ENCODE data around the gene MED22.
"Not testable (repeated sequence)": the region's sequence is repeated elsewhere in the genome, so short reads cannot be mapped to it uniquely, and the experiment has no call there.

The MED22 gene

DNA sequence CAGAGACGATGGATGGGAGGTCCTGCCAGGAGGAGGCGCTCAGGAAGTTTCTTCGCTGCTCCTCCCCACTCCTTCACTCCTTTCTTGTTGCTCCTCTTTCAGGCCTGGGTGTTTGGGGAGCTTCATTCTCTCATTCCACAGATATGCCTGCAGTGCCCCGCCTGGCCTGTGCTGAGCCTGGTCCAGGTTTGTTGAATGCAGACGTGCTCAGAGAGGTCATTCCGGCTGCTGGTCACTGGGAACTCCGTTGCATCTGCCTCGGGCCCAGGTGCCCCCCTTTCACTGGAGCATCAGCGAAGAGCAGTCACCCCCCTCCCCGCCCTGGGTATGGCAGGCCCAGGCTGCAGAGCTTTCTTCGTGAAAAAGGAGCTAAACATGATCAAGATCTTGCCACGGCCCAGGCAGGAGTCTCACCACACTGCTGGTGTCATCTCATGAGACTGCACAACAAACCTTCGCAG is 27.5 kb downstream of the MED22 start:
- Histone ChIP-seq H3K9me3 (no peaks in the 10 kb centered on the region; the same call in 1 of the 2 replicates), H3K4me3 (ENCODE audit: low read depth, low read length) (no peak overlapping the region), H3K36me3 (no peaks in the 10 kb centered on the region), H3K4me1 (no peaks in the 10 kb centered on the region), H3K27me3 (no peaks in the 10 kb centered on the region)
- DNase-seq: no peak
- TF ChIP-seq, protein P1, sequence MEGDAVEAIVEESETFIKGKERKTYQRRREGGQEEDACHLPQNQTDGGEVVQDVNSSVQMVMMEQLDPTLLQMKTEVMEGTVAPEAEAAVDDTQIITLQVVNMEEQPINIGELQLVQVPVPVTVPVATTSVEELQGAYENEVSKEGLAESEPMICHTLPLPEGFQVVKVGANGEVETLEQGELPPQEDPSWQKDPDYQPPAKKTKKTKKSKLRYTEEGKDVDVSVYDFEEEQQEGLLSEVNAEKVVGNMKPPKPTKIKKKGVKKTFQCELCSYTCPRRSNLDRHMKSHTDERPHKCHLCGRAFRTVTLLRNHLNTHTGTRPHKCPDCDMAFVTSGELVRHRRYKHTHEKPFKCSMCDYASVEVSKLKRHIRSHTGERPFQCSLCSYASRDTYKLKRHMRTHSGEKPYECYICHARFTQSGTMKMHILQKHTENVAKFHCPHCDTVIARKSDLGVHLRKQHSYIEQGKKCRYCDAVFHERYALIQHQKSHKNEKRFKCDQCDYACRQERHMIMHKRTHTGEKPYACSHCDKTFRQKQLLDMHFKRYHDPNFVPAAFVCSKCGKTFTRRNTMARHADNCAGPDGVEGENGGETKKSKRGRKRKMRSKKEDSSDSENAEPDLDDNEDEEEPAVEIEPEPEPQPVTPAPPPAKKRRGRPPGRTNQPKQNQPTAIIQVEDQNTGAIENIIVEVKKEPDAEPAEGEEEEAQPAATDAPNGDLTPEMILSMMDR (IDR thresholded peaks at IDR 0.05; ENCODE audit: low read depth, low read length): no peak; the same call in 1 of the 2 replicates

DNA sequence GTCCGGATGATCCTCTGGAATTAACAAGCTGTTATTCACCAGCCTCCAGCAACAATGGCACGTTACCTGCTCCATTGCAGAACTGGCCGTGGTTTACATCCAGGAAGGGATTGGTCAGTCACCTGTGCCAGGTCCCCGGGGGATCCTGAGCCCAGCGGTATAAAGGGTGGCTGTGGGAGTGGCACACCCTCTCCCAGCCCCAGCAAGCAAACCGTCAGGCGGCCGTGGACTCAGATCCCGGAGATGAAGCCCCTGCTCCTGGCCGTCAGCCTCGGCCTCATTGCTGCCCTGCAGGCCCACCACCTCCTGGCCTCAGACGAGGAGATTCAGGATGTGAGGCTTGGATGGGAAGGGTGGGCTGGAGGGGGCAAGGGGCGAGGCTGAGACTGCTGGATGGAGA is 30.4 kb downstream of the MED22 start:
- H3K4me3 ChIP-seq (ENCODE audit: low read depth, low read length); H3K9me3 ChIP-seq; H3K27me3 ChIP-seq; H3K36me3 ChIP-seq; H3K4me1 ChIP-seq; DNase-seq: not testable (repeated sequence)

DNA sequence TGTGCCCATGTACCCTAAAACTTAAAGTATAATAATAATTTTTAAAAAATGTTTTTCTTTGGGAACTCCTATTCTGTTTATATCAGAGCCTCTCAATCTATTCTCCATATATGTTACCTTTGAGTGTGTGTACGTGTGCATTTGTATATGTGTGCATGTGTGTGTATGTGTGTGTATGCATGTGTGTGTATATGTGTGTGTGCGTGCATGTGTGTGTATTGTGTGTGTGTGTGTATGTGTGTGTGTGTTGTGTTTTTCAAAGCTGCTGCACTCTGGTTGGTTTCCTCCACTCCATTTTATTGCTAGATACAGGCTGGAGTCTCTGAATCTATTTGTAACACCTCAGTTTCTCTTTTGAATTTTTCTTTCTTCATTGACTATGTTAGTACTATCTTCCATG is 31.9 kb downstream of the MED22 start:
- Histone ChIP-seq H3K27me3 (no peaks in the 10 kb centered on the region), H3K4me1 (no peaks in the 10 kb centered on the region), H3K4me3 (ENCODE audit: low read depth, low read length) (no peak overlapping the region), H3K9me3 (no peaks in the 10 kb centered on the region; the same call in 1 of the 2 replicates), H3K36me3 (no peaks in the 10 kb centered on the region)
- TF ChIP-seq, protein P1 (IDR thresholded peaks at IDR 0.05; ENCODE audit: low read depth, low read length): no peak
- no peak for DNase-seq

DNA sequence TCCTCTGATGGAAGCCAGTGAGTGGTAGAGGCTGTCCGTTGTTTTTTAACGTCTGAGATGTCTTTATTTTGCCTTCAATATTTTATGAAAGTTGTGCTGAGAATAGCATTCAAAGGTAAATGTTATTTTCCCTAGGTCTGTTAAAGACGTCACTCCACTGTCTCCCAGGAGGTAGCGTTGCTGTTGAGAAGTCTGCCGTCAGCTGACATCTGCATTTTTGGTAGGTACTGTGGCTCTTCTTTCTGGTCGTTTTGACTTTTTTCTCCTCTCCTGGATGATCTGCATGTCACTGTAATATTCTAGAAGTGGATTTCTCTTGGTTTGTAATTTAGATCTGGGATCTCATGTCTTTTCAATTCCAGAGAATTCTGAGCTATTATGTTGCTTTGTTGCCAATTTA is 38.3 kb downstream of the MED22 start:
- DNase-seq: no peak
- no peaks in the 10 kb centered on the region for H3K9me3 ChIP-seq
- H3K4me1 ChIP-seq: no peaks in the 10 kb centered on the region

DNA sequence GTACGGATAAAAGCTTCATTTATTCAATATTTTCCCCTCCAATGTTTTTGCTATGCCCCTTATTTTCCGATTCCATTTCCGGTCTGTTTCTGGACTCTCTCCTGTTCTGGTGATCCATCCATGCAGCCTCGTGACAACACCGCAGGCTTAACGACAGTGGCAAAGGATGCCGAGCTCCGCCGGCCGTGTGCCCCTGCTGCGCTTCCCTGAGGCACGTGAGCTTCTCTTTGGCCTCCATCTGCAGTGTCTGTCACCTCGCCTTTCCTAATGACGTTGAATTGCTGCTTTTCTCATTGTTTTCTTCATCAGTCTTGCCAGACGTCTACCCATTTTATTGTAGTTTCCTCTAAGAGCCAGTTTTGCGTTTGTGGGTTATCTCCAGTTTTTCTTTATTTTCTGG is 40.6 kb downstream of the MED22 start:
- DNase-seq: no peak
- Histone ChIP-seq H3K4me1 (no peaks in the 10 kb centered on the region), H3K27me3 (no peaks in the 10 kb centered on the region; the same call in 1 of the 2 replicates), H3K4me3 (ENCODE audit: low read depth, low read length) (no peak overlapping the region), H3K36me3 (no peaks in the 10 kb centered on the region), H3K9me3 (no peaks in the 10 kb centered on the region)
- TF ChIP-seq, protein P1 (IDR thresholded peaks at IDR 0.05; ENCODE audit: low read depth, low read length): no peak

More for the DNA sequence above, 38.3 kb downstream of the MED22 start:
- no peaks in the 10 kb centered on the region for H3K36me3 ChIP-seq
- no peak overlapping the region for H3K4me3 ChIP-seq (ENCODE audit: low read depth, low read length)
- no peaks in the 10 kb centered on the region; the same call in 1 of the 2 replicates for H3K27me3 ChIP-seq
- TF ChIP-seq, protein P1 (IDR thresholded peaks at IDR 0.05; ENCODE audit: low read depth, low read length): no peak

DNA sequence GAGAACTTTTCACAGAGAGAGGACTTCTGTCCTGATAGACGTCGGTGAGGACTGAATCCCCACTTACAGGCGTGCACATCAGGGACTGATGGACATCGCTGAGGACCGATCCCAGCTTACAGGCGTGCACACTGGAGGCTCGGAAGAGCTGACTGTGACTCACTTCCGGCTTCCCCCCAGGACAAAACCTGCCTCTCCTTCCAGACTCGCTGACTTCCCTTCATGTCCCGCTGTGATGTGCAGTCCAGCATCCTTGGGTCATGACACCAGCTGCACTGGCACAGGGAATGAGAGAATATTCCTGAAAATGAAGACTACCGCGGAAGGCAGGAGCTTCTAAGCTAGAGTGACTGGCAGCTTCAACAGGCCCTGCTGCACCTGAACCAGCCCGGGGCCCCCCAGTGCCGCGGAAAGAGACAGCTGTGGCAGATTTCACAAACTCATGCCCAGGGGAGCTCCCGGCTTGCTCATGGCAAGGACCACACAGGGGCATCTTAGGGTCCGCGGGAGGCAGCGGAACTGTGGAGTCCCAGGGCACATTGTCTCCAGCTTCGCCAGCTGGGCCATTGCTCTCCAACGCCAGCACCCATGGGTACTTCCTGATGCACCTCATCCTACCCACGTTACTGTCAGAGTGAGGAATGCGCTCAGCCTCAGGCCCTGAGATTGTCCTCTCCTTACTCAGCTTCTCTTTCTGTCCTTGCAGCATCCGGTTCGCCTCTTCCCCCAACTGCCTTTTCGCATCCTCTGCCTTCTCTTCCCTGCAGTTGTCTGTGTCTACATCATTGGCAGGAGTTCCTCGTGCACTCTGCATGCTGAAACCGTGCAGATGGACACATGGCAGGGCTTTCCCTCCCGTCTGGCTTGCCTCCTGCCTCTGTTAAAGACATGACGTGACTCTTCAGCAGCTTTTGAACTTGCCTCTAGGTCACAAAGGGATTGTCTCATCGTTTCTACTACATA is 41.4 kb downstream of the MED22 start:
- no peaks in the 10 kb centered on the region for H3K36me3 ChIP-seq
- H3K9me3 ChIP-seq: no peaks in the 10 kb centered on the region
- no peak overlapping the region for H3K4me3 ChIP-seq (ENCODE audit: low read depth, low read length)
- no peak for DNase-seq
- H3K27me3 ChIP-seq: no peaks in the 10 kb centered on the region; the same call in 1 of the 2 replicates
- H3K4me1 ChIP-seq: no peaks in the 10 kb centered on the region
- TF ChIP-seq, protein P1 (IDR thresholded peaks at IDR 0.05; ENCODE audit: low read depth, low read length): no peak

All from BE2C (cell line).